Activated CD4-positive, alpha-beta memory T cell treated with anti-CD3 and anti-CD28 coated beads, Interleukin-2, amount 10 ng/mL, durations not matched to agents 7 days and 5 days (primary cell): ENCODE measurements around the gene AP1M1. TPM values are rescaled to one million over a fixed set of nuclear protein-coding genes. Genes with fewer than 3 reads are reported as not detected.

Experiments
- CTCF ChIA-PET: fragments of 350-600 bp; sonication (Branson Sonifier 250); formaldehyde crosslinking; loops from one replicate; lab custom pipeline; 2021; ENCODE audit warnings: antibody characterized with exemption, inconsistent platforms; lab: Charles Lee
- POLR2A ChIA-PET: fragments of 350-600 bp; sonication (Branson Sonifier 250); formaldehyde crosslinking; loops from one replicate; lab custom pipeline; 2021; ENCODE audit warnings: antibody characterized with exemption; lab: Charles Lee
- DNase-seq: peaks from one replicate; pipeline ENCODE4 v3.0.0-alpha.2; 2020
- H3K27ac Mint-ChIP-seq: one replicate; pipeline ENCODE4 v1.8.0; 2021; ENCODE audit warnings: mild to moderate bottlenecking, mixed read lengths
- H3K27me3 Mint-ChIP-seq: one replicate; pipeline ENCODE4 v1.8.0; 2021; ENCODE audit warnings: mixed read lengths
- H3K36me3 Mint-ChIP-seq: one replicate; pipeline ENCODE4 v1.8.0; 2021; ENCODE audit warnings: low read depth, mixed read lengths
- H3K4me1 Mint-ChIP-seq: one replicate; pipeline ENCODE4 v1.8.0; 2021; ENCODE audit warnings: mixed read lengths
- H3K4me3 Mint-ChIP-seq: one replicate; pipeline ENCODE4 v1.8.0; 2021; ENCODE audit warnings: mild to moderate bottlenecking, mixed read lengths
- H3K9me3 Mint-ChIP-seq: one replicate; pipeline ENCODE4 v1.8.0; 2021; ENCODE audit warnings: mixed read lengths
- total RNA-seq, 2 experiments: library from RNA; stranded (reverse); gene quantifications; one replicate each; pipeline ENCODE4 v1.2.3, GENCODE V29; 2021

Gene AP1M1
- total RNA-seq, 2 experiments from 2014 or later = 131 to 151 TPM

GRCh38 chr19:16188521-16188920, 9.2 kb upstream of the AP1M1 start:
- no peaks in the 10 kb centered on the region for H3K27me3 Mint-ChIP-seq
- H3K27ac Mint-ChIP-seq = peak overlapping the region; percentile 31
- DNase-seq = no peak
- peaks cover 50% of the 10 kb centered on the region for H3K36me3 Mint-ChIP-seq
- H3K4me1 Mint-ChIP-seq = peaks cover 30% of the 10 kb centered on the region
- ChIA-PET CTCF (interaction anchor here (1.4 kb wide), 1 partner anchor 147 kb away, joined by 4 read pairs; no protein-coding TSS in a partner anchor), POLR2A (interaction anchor here (0.9 to 1.1 kb wide), 2 partner anchors 9 to 140 kb away, joined by 3 to 4 read pairs; partner anchors contain the start of gene AP1M1)
- no peak overlapping the region for H3K4me3 Mint-ChIP-seq
- H3K9me3 Mint-ChIP-seq = no peaks in the 10 kb centered on the region

- DNase-seq = no peak
- Mint-ChIP-seq H3K9me3 (no peaks in the 10 kb centered on the region), H3K4me3 (no peak overlapping the region), H3K27me3 (no peaks in the 10 kb centered on the region), H3K4me1 (peaks cover 25% of the 10 kb centered on the region), H3K27ac (no peak overlapping the region), H3K36me3 (peaks cover 52% of the 10 kb centered on the region)
- ChIA-PET POLR2A (no interaction called here), CTCF (no interaction called here)
Measured at GRCh38 chr19:16190198-16190597, 7.5 kb upstream of the AP1M1 start.

- H3K4me1 Mint-ChIP-seq = peaks cover 22% of the 10 kb centered on the region
- no peak overlapping the region for H3K4me3 Mint-ChIP-seq
- ChIA-PET POLR2A (interaction anchor here (1.4 kb wide), 1 partner anchor 106 kb away, joined by 3 read pairs; no protein-coding TSS in a partner anchor), CTCF (no interaction called here)
- H3K36me3 Mint-ChIP-seq = peaks cover 48% of the 10 kb centered on the region
- H3K9me3 Mint-ChIP-seq = no peaks in the 10 kb centered on the region
- H3K27me3 Mint-ChIP-seq = no peaks in the 10 kb centered on the region
- no peak overlapping the region for H3K27ac Mint-ChIP-seq
- DNase-seq = no peak
Measured at GRCh38 chr19:16190736-16191135, 7.0 kb upstream of the AP1M1 start.

- Mint-ChIP-seq H3K4me3 (no peak overlapping the region), H3K9me3 (no peaks in the 10 kb centered on the region), H3K27ac (no peak overlapping the region), H3K4me1 (peaks cover 22% of the 10 kb centered on the region), H3K27me3 (no peaks in the 10 kb centered on the region), H3K36me3 (peaks cover 47% of the 10 kb centered on the region)
- ChIA-PET POLR2A (interaction anchor here (1.4 kb wide), 1 partner anchor 107 kb away, joined by 3 read pairs; no protein-coding TSS in a partner anchor), CTCF (no interaction called here)
- DNase-seq = no peak
Measured at GRCh38 chr19:16191216-16191908, 6.3 kb upstream of the AP1M1 start.

GRCh38 chr19:16193466-16193865, 4.2 kb upstream of the AP1M1 start:
- Mint-ChIP-seq H3K27ac (no peak overlapping the region), H3K36me3 (peaks cover 33% of the 10 kb centered on the region), H3K27me3 (no peaks in the 10 kb centered on the region), H3K9me3 (no peaks in the 10 kb centered on the region), H3K4me1 (peaks cover 23% of the 10 kb centered on the region), H3K4me3 (no peak overlapping the region)
- CTCF ChIA-PET = interaction anchor here (1.0 kb wide), 1 partner anchor 153 kb away, joined by 3 read pairs; no protein-coding TSS in a partner anchor
- POLR2A ChIA-PET = interaction anchor here (0.8 to 1.1 kb wide), 3 partner anchors 8 to 137 kb away, joined by 3 to 4 read pairs (median 3); partner anchors contain the start of gene FAM32A
- DNase-seq = no peak

GRCh38 chr19:16197188-16197621, 506 bp upstream of the AP1M1 start:
- POLR2A ChIA-PET = interaction anchor here (0.8 to 2.7 kb wide), 15 partner anchors 8 to 359 kb away, joined by 3 to 29 read pairs (median 3); partner anchors contain the start of genes FAM32A, HSH2D, KLF2 and TPM4
- CTCF ChIA-PET = interaction anchor here (0.9 to 2.7 kb wide), 9 partner anchors 12 to 220 kb away, joined by 3 to 25 read pairs (median 4); partner anchors contain the start of genes FAM32A and HSH2D
- no peaks in the 10 kb centered on the region for H3K9me3 Mint-ChIP-seq
- peaks cover 49% of the 10 kb centered on the region for H3K4me1 Mint-ChIP-seq
- H3K36me3 Mint-ChIP-seq = peaks cover 25% of the 10 kb centered on the region
- H3K27ac Mint-ChIP-seq = peak overlapping the region; percentile 95
- no peaks in the 10 kb centered on the region for H3K27me3 Mint-ChIP-seq
- H3K4me3 Mint-ChIP-seq = peak overlapping the region; percentile 87
- DNase-seq = no peak

- Mint-ChIP-seq H3K9me3 (no peaks in the 10 kb centered on the region), H3K27ac (peak overlapping the region; percentile 65), H3K4me3 (peak overlapping the region; percentile 87), H3K27me3 (no peaks in the 10 kb centered on the region), H3K36me3 (peaks cover 34% of the 10 kb centered on the region), H3K4me1 (peaks cover 61% of the 10 kb centered on the region)
- ChIA-PET POLR2A (interaction anchor here (0.9 to 2.7 kb wide), 17 partner anchors 9 to 360 kb away, joined by 3 to 29 read pairs (median 4); partner anchors contain the start of genes FAM32A, KLF2 and TPM4), CTCF (interaction anchor here (0.6 to 2.7 kb wide), 10 partner anchors 13 to 219 kb away, joined by 3 to 25 read pairs (median 4); partner anchors contain the start of genes FAM32A and HSH2D)
- DNase-seq = no peak
Measured at GRCh38 chr19:16198370-16198651, 600 bp downstream of the AP1M1 start.

GRCh38 chr19:16199275-16199932, 1.7 kb downstream of the AP1M1 start:
- peaks cover 67% of the 10 kb centered on the region for H3K4me1 Mint-ChIP-seq
- ChIA-PET CTCF (interaction anchor here (2.0 kb wide), 1 partner anchor 56 kb away, joined by 4 read pairs; the partner anchor contains the start of gene HSH2D), POLR2A (interaction anchor here (0.5 to 2.4 kb wide), 6 partner anchors 9 to 157 kb away, joined by 3 to 29 read pairs (median 3); partner anchors contain the start of gene FAM32A)
- no peaks in the 10 kb centered on the region for H3K27me3 Mint-ChIP-seq
- no peaks in the 10 kb centered on the region for H3K9me3 Mint-ChIP-seq
- peak overlapping the region; percentile 65 for H3K27ac Mint-ChIP-seq
- peak overlapping the region; percentile 87 for H3K4me3 Mint-ChIP-seq
- H3K36me3 Mint-ChIP-seq = peaks cover 41% of the 10 kb centered on the region
- DNase-seq = no peak

- Mint-ChIP-seq H3K4me3 (peak overlapping the region; percentile 32), H3K9me3 (no peaks in the 10 kb centered on the region), H3K27ac (peak overlapping the region; percentile 42), H3K27me3 (no peaks in the 10 kb centered on the region), H3K36me3 (peaks cover 43% of the 10 kb centered on the region), H3K4me1 (peaks cover 67% of the 10 kb centered on the region)
- DNase-seq = peak; percentile 14
- CTCF ChIA-PET = interaction anchor here (0.5 kb wide), 1 partner anchor 104 kb away, joined by 3 read pairs; no protein-coding TSS in a partner anchor
- POLR2A ChIA-PET = interaction anchor here (0.5 to 1.5 kb wide), 2 partner anchors 20 to 158 kb away, joined by 3 read pairs; no protein-coding TSS in a partner anchor
Measured at GRCh38 chr19:16200038-16201010, 2.6 kb downstream of the AP1M1 start.

- DNase-seq = no peak
- ChIA-PET CTCF (no interaction called here), POLR2A (no interaction called here)
- Mint-ChIP-seq H3K36me3 (peaks cover 47% of the 10 kb centered on the region), H3K9me3 (no peaks in the 10 kb centered on the region), H3K27me3 (no peaks in the 10 kb centered on the region), H3K27ac (no peak overlapping the region), H3K4me1 (peaks cover 67% of the 10 kb centered on the region), H3K4me3 (no peak overlapping the region)
Measured at GRCh38 chr19:16201011-16201391, 3.3 kb downstream of the AP1M1 start.

GRCh38 chr19:16202320-16203255, 4.9 kb downstream of the AP1M1 start:
- ChIA-PET POLR2A (interaction anchor here (1.1 to 1.3 kb wide), 3 partner anchors 15 to 42 kb away, joined by 3 read pairs; no protein-coding TSS in a partner anchor), CTCF (interaction anchor here (1.0 kb wide), 1 partner anchor 215 kb away, joined by 5 read pairs; no protein-coding TSS in a partner anchor)
- Mint-ChIP-seq H3K27me3 (no peaks in the 10 kb centered on the region), H3K36me3 (peaks cover 55% of the 10 kb centered on the region), H3K4me3 (no peak overlapping the region), H3K27ac (peak overlapping the region; percentile 10), H3K4me1 (peaks cover 57% of the 10 kb centered on the region), H3K9me3 (no peaks in the 10 kb centered on the region)
- no peak for DNase-seq
